Neural cell (in vitro differentiated cells): ENCODE measurements around the gene RAB40B. TPM values are rescaled to one million over a fixed set of nuclear protein-coding genes. Genes with fewer than 3 reads are reported as not detected.

Experiments
- H2AFZ ChIP-seq: fragments of 200-600, 300-800 bp; sonication (generic), shearing (Covaris generic); 2 replicates; pipeline ENCODE4 v1.6.0; 2014; ENCODE audit warnings: low read depth, mild to moderate bottlenecking, antibody characterized with exemption, low read length, moderate library complexity
- H3F3A ChIP-seq: fragments of 200-600 bp; shearing (Covaris generic); 2 replicates; pipeline ENCODE4 v1.6.1; 2016; ENCODE audit warnings: mild to moderate bottlenecking, moderate library complexity, mixed read lengths, antibody characterized with exemption, low read length; ENCODE audit not compliant: insufficient read depth, poor library complexity, severe bottlenecking
- H3K27ac ChIP-seq: fragments of 200-600, 300-800 bp; sonication (generic), shearing (Covaris generic); 2 replicates; pipeline ENCODE4 v1.5.1; 2014; ENCODE audit warnings: mild to moderate bottlenecking, low read length, moderate library complexity
- H3K27me3 ChIP-seq: fragments of 300-800, 200-600 bp; sonication (generic), shearing (Covaris generic); 2 replicates; pipeline ENCODE4 v1.6.0; 2014; ENCODE audit warnings: mild to moderate bottlenecking, low read depth, low read length, moderate library complexity; ENCODE audit not compliant: insufficient read depth
- H3K36me3 ChIP-seq: fragments of 300-800, 200-600 bp; sonication (generic), shearing (Covaris generic); 2 replicates; pipeline ENCODE4 v1.5.1; 2014; ENCODE audit warnings: mild to moderate bottlenecking, antibody characterized with exemption, low read length, moderate library complexity; ENCODE audit not compliant: insufficient read depth
- H3K4me2 ChIP-seq: fragments of 300-800, 200-600 bp; sonication (generic), shearing (Covaris generic); 2 replicates; pipeline ENCODE4 v1.6.0; 2014; ENCODE audit warnings: mild to moderate bottlenecking, low read length
- H3K4me3 ChIP-seq: fragments of 300-800, 200-600 bp; sonication (generic), shearing (Covaris generic); 2 replicates; pipeline ENCODE4 v1.5.1; 2014; ENCODE audit warnings: mild to moderate bottlenecking, low read length, moderate library complexity
- H3K79me2 ChIP-seq: fragments of 200-600 bp; shearing (Covaris generic); replicated peaks from 2 replicates; pipeline ENCODE4 v1.6.0; 2014; ENCODE audit warnings: mild to moderate bottlenecking, low read length, moderate library complexity; ENCODE audit not compliant: insufficient read depth
- H3K9ac ChIP-seq: fragments of 300-800, 200-600 bp; sonication (generic), shearing (Covaris generic); 2 replicates; pipeline ENCODE4 v1.6.1; 2016; ENCODE audit warnings: mild to moderate bottlenecking, low read length, mixed read lengths
- H3K9me2 ChIP-seq: fragments of 200-600 bp; shearing (Covaris generic); 2 replicates; pipeline ENCODE4 v1.6.1; 2016; ENCODE audit warnings: mild to moderate bottlenecking, low read length, mixed read lengths; ENCODE audit not compliant: insufficient read depth
- H3K9me3 ChIP-seq: fragments of 200-600, 300-800 bp; sonication (generic), shearing (Covaris generic); 2 replicates; pipeline ENCODE4 v1.6.1; 2016; ENCODE audit warnings: mild to moderate bottlenecking, mixed run types, low read length, moderate library complexity, mixed read lengths
- H4K20me1 ChIP-seq: fragments of 200-600 bp; shearing (Covaris generic); 2 replicates; pipeline ENCODE4 v1.6.1; 2016; ENCODE audit warnings: mild to moderate bottlenecking, mixed run types; ENCODE audit not compliant: insufficient read depth
- CTCF ChIP-seq: fragments of 450-650 bp; IDR thresholded peaks from 2 replicates; pipeline ENCODE4 v1.5.1; 2014; ENCODE audit warnings: antibody characterized with exemption, mild to moderate bottlenecking, moderate library complexity; ENCODE audit not compliant: poor library complexity, severe bottlenecking
- EP300 ChIP-seq: fragments of 450-650 bp; conservative IDR thresholded peaks from 2 replicates; pipeline ENCODE4 v1.6.1; 2014; ENCODE audit warnings: antibody characterized with exemption, mild to moderate bottlenecking, moderate library complexity; ENCODE audit not compliant: poor library complexity, severe bottlenecking
- EZH2 ChIP-seq: fragments of 200-600, 300-800 bp; shearing (Covaris generic), sonication (generic); IDR thresholded peaks from 2 replicates; pipeline ENCODE4 v1.6.1; 2014; ENCODE audit warnings: antibody characterized with exemption, low read length, borderline replicate concordance, mild to moderate bottlenecking; ENCODE audit not compliant: insufficient read depth, poor library complexity, severe bottlenecking
- MXI1 ChIP-seq: fragments of 450-650 bp; conservative IDR thresholded peaks from 2 replicates; pipeline ENCODE4 v1.6.1; 2014; ENCODE audit warnings: antibody characterized with exemption, mild to moderate bottlenecking; ENCODE audit not compliant: poor library complexity, severe bottlenecking
- POLR2AphosphoS5 ChIP-seq: IDR thresholded peaks from 2 replicates; pipeline ENCODE4 v1.6.1; 2012
- RAD21 ChIP-seq: fragments of 450-650 bp; conservative IDR thresholded peaks from 2 replicates; pipeline ENCODE4 v1.6.1; 2014; ENCODE audit warnings: antibody characterized with exemption, mild to moderate bottlenecking, moderate library complexity
- REST ChIP-seq: IDR thresholded peaks from 2 replicates; pipeline ENCODE4 v1.6.1; 2012; ENCODE audit warnings: borderline replicate concordance
- SMC3 ChIP-seq: fragments of 450-650 bp; conservative IDR thresholded peaks from 2 replicates; pipeline ENCODE4 v1.6.1; 2014; ENCODE audit warnings: antibody characterized with exemption, mild to moderate bottlenecking, moderate library complexity; ENCODE audit not compliant: poor library complexity
- TAF1 ChIP-seq: IDR thresholded peaks from 2 replicates; pipeline ENCODE4 v1.6.1; 2012; ENCODE audit warnings: low read depth
- polyA plus RNA-seq: library from polyadenylated mRNA; depleted of rRNA; stranded (reverse); fragments of >200 nt; gene quantifications from 2 replicates; pipeline ENCODE4 v1.2.3, GENCODE V29; 2014

RAB40B gene
- polyA plus RNA-seq, 1 donor from 2014 or later, result 37.2 TPM

- Histone ChIP-seq H3K36me3 (no peaks in the 10 kb centered on the region), H2AFZ (no peak overlapping the region), H4K20me1 (no peaks in the 10 kb centered on the region), H3K4me3 (no peak overlapping the region), H3K9ac (no peak overlapping the region), H3F3A (no peaks in the 10 kb centered on the region), H3K27me3 (peaks cover 8% of the 10 kb centered on the region), H3K9me2 (no peaks in the 10 kb centered on the region), H3K4me2 (no peak overlapping the region), H3K79me2 (peaks cover 8% of the 10 kb centered on the region), H3K27ac (no peak overlapping the region), H3K9me3 (no peaks in the 10 kb centered on the region)
- TF ChIP-seq SMC3 (no peak), MXI1 (no peak), EP300 (no peak), POLR2AphosphoS5 (no peak), RAD21 (no peak), TAF1 (no peak), REST (no peak), EZH2 (no peak), CTCF (no peak)
Observed at GRCh38 chr17:82696259-82696658, 2.2 kb downstream of the RAB40B start.

- H3K4me3 ChIP-seq, result no peak overlapping the region
Observed at GRCh38 chr17:82694647-82695046, 3.9 kb downstream of the RAB40B start.

More at GRCh38 chr17:82694647-82695046, 3.9 kb downstream of the RAB40B start:
- Histone ChIP-seq H3K27me3 (peaks cover 8% of the 10 kb centered on the region), H2AFZ (no peak overlapping the region), H3K36me3 (no peaks in the 10 kb centered on the region), H3F3A (no peaks in the 10 kb centered on the region), H4K20me1 (no peaks in the 10 kb centered on the region), H3K9ac (no peak overlapping the region), H3K9me3 (no peaks in the 10 kb centered on the region), H3K9me2 (no peaks in the 10 kb centered on the region), H3K4me2 (no peak overlapping the region), H3K27ac (no peak overlapping the region), H3K79me2 (peaks cover 8% of the 10 kb centered on the region)
- TF ChIP-seq TAF1, result no peak
- no peak for TF ChIP-seq EP300
- TF ChIP-seq MXI1, result no peak
- no peak for TF ChIP-seq EZH2
- TF ChIP-seq CTCF, result no peak
- no peak for TF ChIP-seq RAD21
- no peak for TF ChIP-seq REST
- no peak for TF ChIP-seq POLR2AphosphoS5
- no peak for TF ChIP-seq SMC3
